ENCODE measurements around the gene MATR3. TPM values are rescaled to one million over a fixed set of nuclear protein-coding genes. Genes with fewer than 3 reads are reported as not detected.

The MATR3 gene
- total RNA-seq, 1 experiment from 2014 or later = 139 TPM

DNA sequence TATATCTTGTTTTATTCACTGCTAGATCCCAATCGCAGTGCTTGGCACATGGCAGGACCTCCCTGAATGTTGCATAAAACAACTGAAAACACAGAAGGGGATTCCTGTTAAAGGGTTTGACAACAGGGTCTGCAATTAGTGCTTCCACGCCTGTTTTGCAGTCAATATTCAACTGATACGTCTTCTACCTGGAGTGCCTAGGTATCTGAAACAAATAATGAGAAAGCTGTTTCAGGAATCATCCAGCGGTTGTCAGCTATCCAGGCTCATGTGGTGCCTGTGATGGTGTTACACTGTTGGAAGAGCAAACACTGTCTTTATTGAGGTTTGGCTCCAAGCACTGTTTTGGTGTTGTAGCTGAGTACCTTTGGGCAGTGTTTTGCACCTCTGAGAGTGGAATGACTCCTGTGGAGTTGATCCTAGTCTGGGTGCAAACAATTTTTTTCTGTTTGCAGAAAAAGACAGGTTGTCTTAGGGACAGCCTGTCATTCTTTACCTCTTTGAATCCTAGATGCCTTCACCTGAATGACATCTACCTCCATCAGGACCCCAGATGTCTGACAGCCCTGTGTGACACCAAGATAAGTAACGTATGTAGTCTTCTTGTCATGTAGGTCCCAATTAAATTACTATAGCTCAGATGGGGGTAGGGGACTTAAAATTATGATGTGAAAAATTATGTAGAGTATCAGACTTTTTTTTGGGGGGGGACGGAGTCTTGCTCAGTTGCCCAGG is 14.8 kb upstream of the MATR3 start:
- POLR2A ChIA-PET (ENCODE audit: unreplicated experiment) = no interaction called here
- H3K27ac ChIP-seq (ENCODE audit: low read length) = no peak overlapping the region
- H3K79me2 ChIP-seq (ENCODE audit: low read length) = peaks cover 67% of the 10 kb centered on the region
- no peaks in the 10 kb centered on the region for H3K9me3 ChIP-seq (ENCODE audit: low read length)
- no peak overlapping the region for H3K4me3 ChIP-seq (ENCODE audit: low read length)
- DNase-seq = no peak
- ATAC-seq = no peak
- H3F3A ChIP-seq (ENCODE audit: low read length, unreplicated experiment) = peaks cover 5% of the 10 kb centered on the region
- intact Hi-C loops (cut with micrococcal nuclease) = no loop called here
- H3K9ac ChIP-seq (ENCODE audit: low read length) = no peak overlapping the region
- H3K4me2 ChIP-seq (ENCODE audit: low read length) = 0 out of 2 replicates have a peak overlapping the region, but pooled peaks have one; percentile 10
- no TSS peak for BruUV-seq (replicated peaks)
- no peaks in the 10 kb centered on the region for H3K9me2 ChIP-seq (replicated peaks; ENCODE audit: low read length)
- peaks cover 67% of the 10 kb centered on the region for H3K36me3 ChIP-seq (ENCODE audit: low read depth, low read length)
- no peaks in the 10 kb centered on the region for H3K27me3 ChIP-seq (ENCODE audit: low read length)
- CTCF ChIA-PET = no interaction called here
- H4K20me1 ChIP-seq (ENCODE audit: low read length) = peaks cover 55% of the 10 kb centered on the region
- H2AFZ ChIP-seq (ENCODE audit: low read length) = no peak overlapping the region
- TF ChIP-seq EZH2phosphoT487 (IDR thresholded peaks at IDR 0.05; ENCODE audit: borderline replicate concordance, low read length) = no peak
- peaks cover 54% of the 10 kb centered on the region for H3K4me1 ChIP-seq (ENCODE audit: insufficient read depth, low read length)

DNA sequence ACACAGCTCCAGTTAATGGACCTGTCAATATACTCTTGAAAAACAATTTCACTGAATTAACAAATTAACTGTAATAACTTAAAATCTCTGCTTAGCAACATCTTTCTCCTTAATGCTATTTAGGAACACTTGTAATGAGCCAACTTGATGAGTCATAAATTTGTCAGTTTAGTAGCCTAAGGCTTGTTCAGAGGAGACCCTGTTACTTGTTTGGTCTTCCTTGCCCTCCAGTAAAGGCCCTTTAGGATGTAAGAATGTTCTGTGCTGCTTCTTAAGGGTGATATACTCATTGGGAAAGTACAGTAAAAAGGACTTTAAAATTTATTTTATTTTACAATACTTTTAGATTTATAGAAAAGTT is 11.4 kb upstream of the MATR3 start:
- no peak overlapping the region for H3K4me3 ChIP-seq (ENCODE audit: low read length)
- no peak overlapping the region for H3K27ac ChIP-seq (ENCODE audit: low read length)
- H3K9me2 ChIP-seq (replicated peaks; ENCODE audit: low read length) = no peaks in the 10 kb centered on the region
- H3K4me1 ChIP-seq (ENCODE audit: insufficient read depth, low read length) = peaks cover 37% of the 10 kb centered on the region
- no peaks in the 10 kb centered on the region for H3K27me3 ChIP-seq (ENCODE audit: low read length)
- intact Hi-C loops (cut with micrococcal nuclease) = no loop called here
- no peak overlapping the region for H3K4me2 ChIP-seq (ENCODE audit: low read length)
- peaks cover 37% of the 10 kb centered on the region for H4K20me1 ChIP-seq (ENCODE audit: low read length)
- CTCF ChIA-PET = no interaction called here
- H3K79me2 ChIP-seq (ENCODE audit: low read length) = peaks cover 33% of the 10 kb centered on the region
- no peak overlapping the region for H2AFZ ChIP-seq (ENCODE audit: low read length)
- DNase-seq = no peak
- H3K36me3 ChIP-seq (ENCODE audit: low read depth, low read length) = peaks cover 73% of the 10 kb centered on the region
- TF ChIP-seq EZH2 (IDR thresholded peaks at IDR 0.05; ENCODE audit: low read length, unreplicated experiment) (no peak), EZH2phosphoT487 (IDR thresholded peaks at IDR 0.05; ENCODE audit: borderline replicate concordance, low read length) (no peak)
- TF ChIP-seq, protein P1, sequence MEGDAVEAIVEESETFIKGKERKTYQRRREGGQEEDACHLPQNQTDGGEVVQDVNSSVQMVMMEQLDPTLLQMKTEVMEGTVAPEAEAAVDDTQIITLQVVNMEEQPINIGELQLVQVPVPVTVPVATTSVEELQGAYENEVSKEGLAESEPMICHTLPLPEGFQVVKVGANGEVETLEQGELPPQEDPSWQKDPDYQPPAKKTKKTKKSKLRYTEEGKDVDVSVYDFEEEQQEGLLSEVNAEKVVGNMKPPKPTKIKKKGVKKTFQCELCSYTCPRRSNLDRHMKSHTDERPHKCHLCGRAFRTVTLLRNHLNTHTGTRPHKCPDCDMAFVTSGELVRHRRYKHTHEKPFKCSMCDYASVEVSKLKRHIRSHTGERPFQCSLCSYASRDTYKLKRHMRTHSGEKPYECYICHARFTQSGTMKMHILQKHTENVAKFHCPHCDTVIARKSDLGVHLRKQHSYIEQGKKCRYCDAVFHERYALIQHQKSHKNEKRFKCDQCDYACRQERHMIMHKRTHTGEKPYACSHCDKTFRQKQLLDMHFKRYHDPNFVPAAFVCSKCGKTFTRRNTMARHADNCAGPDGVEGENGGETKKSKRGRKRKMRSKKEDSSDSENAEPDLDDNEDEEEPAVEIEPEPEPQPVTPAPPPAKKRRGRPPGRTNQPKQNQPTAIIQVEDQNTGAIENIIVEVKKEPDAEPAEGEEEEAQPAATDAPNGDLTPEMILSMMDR (conservative IDR thresholded peaks at IDR 0.05; ENCODE audit: low read depth, low read length) = no peak
- no TSS peak for BruUV-seq (replicated peaks)
- ATAC-seq = no peak
- H3K9me3 ChIP-seq (ENCODE audit: low read length) = no peaks in the 10 kb centered on the region
- H3K9ac ChIP-seq (ENCODE audit: low read length) = no peak overlapping the region
- POLR2A ChIA-PET (ENCODE audit: unreplicated experiment) = no interaction called here
- H3F3A ChIP-seq (ENCODE audit: low read length, unreplicated experiment) = peaks cover 16% of the 10 kb centered on the region

- peaks cover 16% of the 10 kb centered on the region for H3F3A ChIP-seq (ENCODE audit: low read length, unreplicated experiment)
- no TSS peak for BruUV-seq (replicated peaks)
- peaks cover 62% of the 10 kb centered on the region for H3K36me3 ChIP-seq (ENCODE audit: low read depth, low read length)
- peaks cover 20% of the 10 kb centered on the region for H3K79me2 ChIP-seq (ENCODE audit: low read length)
- no peak overlapping the region for H2AFZ ChIP-seq (ENCODE audit: low read length)
- no peak overlapping the region for H3K4me3 ChIP-seq (ENCODE audit: low read length)
- no peak overlapping the region for H3K9ac ChIP-seq (ENCODE audit: low read length)
- DNase-seq (no peak), ATAC-seq (no peak)
- H3K27ac ChIP-seq (ENCODE audit: low read length) = no peak overlapping the region
- no peak overlapping the region for H3K4me2 ChIP-seq (ENCODE audit: low read length)
- intact Hi-C loops (cut with micrococcal nuclease) = no loop called here
- peaks cover 30% of the 10 kb centered on the region for H4K20me1 ChIP-seq (ENCODE audit: low read length)
- peaks cover 25% of the 10 kb centered on the region for H3K4me1 ChIP-seq (ENCODE audit: insufficient read depth, low read length)
- TF ChIP-seq EZH2phosphoT487 (IDR thresholded peaks at IDR 0.05; ENCODE audit: borderline replicate concordance, low read length) (no peak), EZH2 (IDR thresholded peaks at IDR 0.05; ENCODE audit: low read length, unreplicated experiment) (no peak)
- TF ChIP-seq, protein P1 (conservative IDR thresholded peaks at IDR 0.05; ENCODE audit: low read depth, low read length) = no peak
- ChIA-PET CTCF (no interaction called here), POLR2A (ENCODE audit: unreplicated experiment) (no interaction called here)
- no peaks in the 10 kb centered on the region for H3K9me2 ChIP-seq (replicated peaks; ENCODE audit: low read length)
- H3K27me3 ChIP-seq (ENCODE audit: low read length) = no peaks in the 10 kb centered on the region
- H3K9me3 ChIP-seq (ENCODE audit: low read length) = no peaks in the 10 kb centered on the region
These were observed 10.0 kb upstream of the MATR3 start for GRCh38 chr5:139283252-139284166.

Data from PC-3 (cell line).